Prostate gland (tissue), 2 donors: ENCODE results near the gene ENPEP.

Experiments
- CTCF ChIP-seq, 4 experiments: fragments of 200-600 bp in 2 of 4; fragments of 450-650 bp in 2 of 4; sonication (generic) in 2 of 4; IDR thresholded peaks; 1 replicate in 3 of 4; 2 replicates in 1 of 4; pipeline ENCODE4 v1.5.1; 2016 to 2019; ENCODE audit warnings: antibody characterized with exemption in 4 of 4, mild to moderate bottlenecking in 2 of 4, moderate library complexity in 2 of 4
- POLR2A ChIP-seq: fragments of 450-650 bp; IDR thresholded peaks from one replicate; pipeline ENCODE4 v1.6.1; 2016; ENCODE audit warnings: antibody characterized with exemption, mild to moderate bottlenecking

DNA sequence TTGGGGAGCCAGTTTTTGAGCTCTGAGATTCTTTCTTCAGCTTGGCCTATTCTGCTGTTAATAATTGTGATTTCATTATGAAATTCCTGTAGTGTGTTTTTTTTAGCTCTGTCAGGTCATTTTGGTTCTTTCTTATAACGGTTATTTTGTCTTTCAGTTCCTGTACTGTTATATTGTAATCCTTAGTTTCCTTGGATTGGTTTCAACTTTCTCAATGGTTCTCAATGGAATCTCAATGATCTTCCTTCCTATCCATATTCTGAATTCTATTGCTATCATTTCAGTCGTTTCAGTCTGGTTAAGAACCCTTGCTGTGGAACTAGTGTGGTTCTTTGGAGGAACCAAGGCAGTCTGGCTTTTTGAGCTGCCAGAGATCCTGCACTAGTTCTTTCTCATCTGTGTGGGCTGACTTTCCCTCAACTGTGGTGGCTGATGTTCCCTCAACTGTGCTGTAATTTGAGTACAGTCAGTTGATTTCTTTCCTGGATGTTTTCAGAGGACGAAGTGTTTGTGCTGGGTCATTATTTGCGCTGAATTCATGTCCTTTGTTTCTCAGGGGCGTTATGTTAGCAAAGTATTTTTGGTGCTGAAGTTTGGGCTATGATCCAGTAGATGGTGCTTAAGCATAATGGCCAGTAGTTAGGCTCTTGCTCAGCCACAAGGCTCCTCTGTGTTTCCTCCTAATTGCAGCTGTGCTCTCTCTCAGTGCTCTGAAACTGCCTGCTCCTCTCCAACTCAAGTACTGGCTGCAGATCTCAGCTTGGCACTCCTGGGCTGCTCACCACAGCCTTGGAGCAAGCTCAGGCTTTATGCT is 27.5 kb downstream of the ENPEP start:
- no peak for TF ChIP-seq CTCF (IDR thresholded peaks at IDR 0.05)
- no peak for TF ChIP-seq POLR2A
